NCI-H2107 treated with DMSO at 0.1 percent for 48 hours (cell line): ENCODE measurements around the gene SLC25A23.
A peak's percentile ranks its signal among the peaks of the same experiment; 100 is the strongest.

Source experiments
- DNase-seq: peaks from one replicate; lab custom pipeline; 2025; ENCODE audit not compliant: unreplicated experiment; lab: John Stamatoyannopoulos, UW

Gene SLC25A23

GRCh38 chr19:6481541-6482342 lies 22.1 kb upstream of the SLC25A23 start, which contains the start of gene DENND1C:
Gene DENND1C (minus strand): TSS chr19:6481787. CDS start chr19:6481695, 92 bp downstream.
- no peak for DNase-seq

- DNase-seq, result no peak
Measured at GRCh38 chr19:6480848-6481415, 21.3 kb upstream of the SLC25A23 start.

DNA sequence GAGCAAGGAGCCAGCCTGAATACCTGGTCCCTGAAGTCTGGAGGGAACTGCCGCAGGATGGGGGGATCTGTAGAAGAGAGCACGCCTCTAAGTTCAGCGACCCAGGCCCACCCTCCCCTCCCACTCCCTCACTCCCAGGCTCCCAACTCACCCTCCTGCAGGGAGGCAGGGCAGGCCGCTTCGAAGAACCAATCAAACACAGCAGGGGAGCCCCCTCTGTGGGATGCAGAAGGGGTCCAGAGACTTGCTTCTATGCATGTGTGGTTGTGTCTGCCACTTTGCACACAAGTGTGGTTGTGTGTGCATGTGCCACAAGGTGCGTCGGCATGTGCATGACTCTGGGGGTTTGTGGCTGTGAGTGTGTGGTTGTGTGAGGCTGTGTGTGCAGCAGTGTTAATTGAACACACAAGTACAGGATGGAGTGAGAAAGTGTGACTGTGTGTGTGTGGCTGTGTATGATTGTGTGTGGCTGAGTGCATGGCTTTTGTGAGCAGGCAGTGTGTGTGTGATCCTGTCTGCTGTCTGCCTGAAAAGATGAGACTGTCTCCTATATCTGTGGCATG lies 20.3 kb upstream of the SLC25A23 start:
- no peak for DNase-seq

DNA sequence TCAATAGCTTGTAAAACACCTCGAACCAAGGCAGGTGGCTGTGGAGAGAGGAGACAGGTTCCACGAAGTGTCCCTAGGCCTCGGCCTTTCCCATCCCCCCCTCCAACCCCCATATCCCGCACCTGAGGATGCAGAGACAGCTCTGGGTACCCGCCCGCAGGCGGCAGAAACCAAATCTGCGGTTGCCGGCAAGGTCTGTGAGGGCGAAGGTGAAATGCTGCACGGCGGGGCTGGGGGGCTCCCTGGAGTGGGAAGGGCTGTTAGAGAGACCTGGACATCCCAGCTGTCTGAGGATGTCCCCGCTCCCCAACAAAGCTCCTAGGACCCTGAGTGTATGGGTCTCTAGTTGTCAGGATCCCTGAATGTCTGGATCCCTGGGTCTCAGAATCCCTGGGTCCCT lies 19.2 kb upstream of the SLC25A23 start:
- DNase-seq, result no peak

DNA sequence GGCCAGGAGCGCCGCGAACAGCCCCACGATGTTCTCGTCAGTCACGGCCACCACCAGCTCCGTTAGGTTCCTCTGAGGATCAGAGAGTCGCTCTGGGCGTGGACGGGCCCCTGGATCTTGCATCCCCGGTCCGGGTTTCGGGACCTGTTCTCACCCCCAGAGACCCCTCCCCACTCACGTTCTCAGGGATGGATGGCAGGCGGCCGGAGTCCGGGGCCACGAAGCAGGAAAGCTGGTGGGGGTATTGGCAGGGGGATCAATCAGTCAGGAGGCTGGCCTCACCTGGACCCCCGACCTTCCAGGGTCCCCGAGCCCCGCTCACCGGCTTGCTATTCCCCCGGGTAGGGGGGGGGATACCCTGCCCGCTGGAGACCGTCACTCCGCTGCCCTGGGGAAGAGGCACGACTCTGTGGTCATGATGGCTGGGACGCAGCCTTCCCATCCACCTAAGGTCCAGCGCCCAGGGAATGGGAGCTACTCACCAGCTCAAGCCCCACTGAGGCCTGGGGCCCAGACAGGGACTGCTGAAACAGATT lies 17.4 kb upstream of the SLC25A23 start:
- DNase-seq, result no peak

DNA sequence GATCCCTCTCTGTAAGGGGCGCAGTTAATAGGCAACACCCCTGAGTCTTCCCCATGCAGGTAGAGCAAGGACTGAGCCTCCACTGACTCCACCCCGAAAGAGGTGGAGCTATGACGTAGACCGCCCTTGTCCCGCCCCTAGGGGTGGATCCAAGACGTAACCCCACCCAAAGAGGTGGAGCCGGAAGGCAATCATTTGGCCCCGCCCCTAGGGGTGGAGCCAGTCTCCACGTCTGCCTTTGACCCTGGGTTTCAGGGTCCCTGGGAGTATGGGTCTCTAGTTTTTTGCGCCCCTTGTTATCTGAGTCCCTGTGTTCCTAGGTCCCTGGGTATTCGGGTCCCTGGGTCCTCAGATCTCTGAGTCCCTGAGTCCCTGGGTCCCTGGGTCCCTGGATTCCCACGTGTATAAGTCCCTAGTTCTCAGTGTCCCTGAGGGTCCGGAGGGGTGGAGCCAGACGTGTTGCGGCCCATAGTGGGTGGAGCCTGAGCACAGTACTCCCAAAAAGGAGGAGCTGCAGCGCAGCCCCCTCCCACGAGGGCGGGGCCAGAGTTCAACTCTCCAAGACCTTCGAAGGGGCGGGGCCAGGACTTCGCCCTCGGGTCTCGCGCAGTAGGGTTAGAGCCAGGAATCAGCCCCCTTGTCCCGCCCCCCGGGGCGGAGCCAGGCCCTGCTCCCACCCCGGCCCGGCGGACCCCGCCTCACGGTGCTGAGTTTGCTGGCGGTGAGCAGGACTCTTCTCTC lies 16.7 kb upstream of the SLC25A23 start:
- no peak for DNase-seq

- DNase-seq, result no peak
Measured at GRCh38 chr19:6475321-6476108, 15.9 kb upstream of the SLC25A23 start.

GRCh38 chr19:6473647-6474046 lies 14.1 kb upstream of the SLC25A23 start:
- DNase-seq, result no peak

DNA sequence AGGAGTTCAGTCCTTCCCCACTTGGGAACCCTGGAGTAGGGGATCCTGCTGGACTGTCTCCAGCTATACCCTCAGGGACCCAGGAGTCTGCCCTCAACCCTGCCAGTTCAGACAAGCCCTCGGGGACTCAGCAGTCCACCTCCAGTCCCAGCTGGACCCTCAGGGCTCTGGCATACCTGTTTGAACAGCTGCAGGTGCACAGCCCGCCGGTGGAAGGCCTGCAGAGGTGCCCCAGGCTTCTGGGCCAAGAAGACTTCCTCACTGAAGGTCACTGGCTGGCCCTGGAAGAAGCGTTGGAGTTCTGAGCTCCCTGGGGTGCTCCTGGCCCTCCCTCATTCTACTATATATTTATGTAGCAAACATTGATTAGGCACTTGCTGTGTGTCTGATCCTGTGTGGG lies 13.1 kb upstream of the SLC25A23 start:
- no peak for DNase-seq

DNA sequence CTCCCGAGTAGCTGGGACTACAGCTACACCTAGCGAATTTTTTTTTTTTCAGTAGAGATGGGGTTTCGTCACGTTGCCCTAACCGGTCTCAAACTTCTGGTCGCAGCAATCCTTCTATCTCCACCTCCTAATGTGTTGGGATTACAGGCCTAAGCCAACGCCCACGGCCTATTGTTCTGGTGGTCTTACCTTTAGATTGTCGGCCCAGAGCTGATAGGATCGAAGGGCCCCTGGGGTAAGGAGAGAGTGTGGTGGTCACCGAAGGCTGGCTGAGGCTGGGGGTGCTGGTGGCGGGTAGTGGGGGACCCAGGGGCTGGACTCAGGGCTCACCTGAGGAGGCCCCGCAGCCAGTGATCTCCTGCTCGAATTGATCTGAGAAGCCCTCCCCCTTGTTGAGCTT lies 11.5 kb upstream of the SLC25A23 start:
- no peak for DNase-seq

GRCh38 chr19:6470173-6470572 lies 10.6 kb upstream of the SLC25A23 start:
- no peak for DNase-seq

GRCh38 chr19:6467384-6467783 lies 7.8 kb upstream of the SLC25A23 start:
- DNase-seq, result no peak

DNA sequence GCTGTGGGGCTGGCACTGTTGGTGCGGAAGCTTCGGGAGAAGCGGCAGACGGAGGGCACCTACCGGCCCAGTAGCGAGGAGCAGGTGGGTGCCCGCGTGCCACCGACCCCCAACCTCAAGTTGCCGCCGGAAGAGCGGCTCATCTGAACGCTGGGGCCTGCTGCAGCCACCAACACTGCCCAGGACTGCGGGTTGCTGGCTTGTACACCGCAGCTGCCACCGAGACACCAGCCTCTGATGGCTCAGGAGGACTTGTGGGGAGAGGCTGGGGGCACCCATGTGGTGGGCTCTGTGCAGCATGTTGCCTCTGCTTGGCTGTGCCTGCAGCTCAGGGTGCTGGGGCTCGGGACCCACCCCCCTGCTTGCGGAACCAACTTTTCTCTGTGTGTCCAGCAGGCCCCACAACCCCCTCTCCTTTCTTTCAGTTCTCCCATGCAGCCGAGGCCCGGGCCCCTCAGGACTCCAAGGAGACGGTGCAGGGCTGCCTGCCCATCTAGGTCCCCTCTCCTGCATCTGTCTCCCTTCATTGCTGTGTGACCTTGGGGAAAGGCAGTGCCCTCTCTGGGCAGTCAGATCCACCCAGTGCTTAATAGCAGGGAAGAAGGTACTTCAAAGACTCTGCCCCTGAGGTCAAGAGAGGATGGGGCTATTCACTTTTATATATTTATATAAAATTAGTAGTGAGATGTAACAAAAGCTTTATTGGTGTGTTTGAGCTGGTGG lies 7.1 kb upstream of the SLC25A23 start:
- DNase-seq, result no peak

GRCh38 chr19:6465663-6466062 lies 6.1 kb upstream of the SLC25A23 start:
- no peak for DNase-seq

GRCh38 chr19:6465006-6465405 lies 5.4 kb upstream of the SLC25A23 start:
- DNase-seq, result no peak

- no peak for DNase-seq
Measured at GRCh38 chr19:6464070-6464873, 4.7 kb upstream of the SLC25A23 start, which contains the start of gene CRB3. Gene CRB3 (plus strand): TSS chr19:6464271. CDS start chr19:6464702, 431 bp downstream.

- DNase-seq, result peak; percentile 66
Measured at GRCh38 chr19:6460099-6460884, 700 bp upstream of the SLC25A23 start.

- DNase-seq, result no peak
Measured at GRCh38 chr19:6458695-6459261, 814 bp downstream of the SLC25A23 start.
